ENCODE results near the gene IL17B. TPM values are rescaled to one million over a fixed set of nuclear protein-coding genes. Genes with fewer than 3 reads are reported as not detected.

Gene IL17B
- total RNA-seq, 1 experiment from 2014 or later, result not detected

DNA sequence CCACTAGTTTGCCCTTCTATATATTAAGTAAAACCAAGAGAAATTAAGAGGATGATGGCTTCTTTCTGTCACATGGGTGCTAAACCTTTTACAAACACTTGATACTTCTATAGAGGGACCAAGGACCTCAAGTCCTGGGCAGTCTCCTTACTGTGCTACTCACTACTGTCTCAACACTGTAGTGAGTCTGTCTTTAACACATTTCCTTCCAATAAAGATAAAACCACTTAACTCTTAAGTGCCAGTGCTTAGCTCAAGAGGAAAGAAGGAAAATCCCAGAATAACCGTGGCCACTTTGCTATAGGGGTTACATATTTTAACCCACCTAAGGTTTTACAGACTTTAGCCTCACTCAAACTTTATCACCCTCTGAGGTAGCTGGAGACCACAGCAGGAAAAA lies 38.2 kb downstream of the IL17B start:
- Histone ChIP-seq H3K23me2 (ENCODE audit: insufficient read length, low read depth, low read length, poor library complexity, severe bottlenecking) (peaks cover 7% of the 10 kb centered on the region), H4K20me1 (ENCODE audit: control insufficient read depth, insufficient read depth, insufficient read length) (no peaks in the 10 kb centered on the region), H2BK20ac (ENCODE audit: low read depth, low read length, poor library complexity, severe bottlenecking) (no peak overlapping the region), H4K8ac (replicated peaks; ENCODE audit: insufficient read length, low read depth, low read length) (no peak overlapping the region), H2BK5ac (ENCODE audit: insufficient read length, low read length) (no peak overlapping the region), H3T11ph (ENCODE audit: low read length) (no peak overlapping the region), H3K23ac (ENCODE audit: insufficient read length, low read depth, low read length) (no peak overlapping the region), H3K27me3 (ENCODE audit: insufficient read depth, low read length) (no peaks in the 10 kb centered on the region), H3K4ac (ENCODE audit: low read depth, low read length) (no peak overlapping the region), H4K5ac (ENCODE audit: insufficient read length, low read depth, low read length) (no peak overlapping the region), H3K9ac (ENCODE audit: extremely low read depth, insufficient read length, low read length) (no peak overlapping the region), H2BK120ac (ENCODE audit: low read depth, low read length, poor library complexity, severe bottlenecking) (no peak overlapping the region), H3K27ac (ENCODE audit: insufficient read length, low read depth, low read length) (no peak overlapping the region), H2AK5ac (ENCODE audit: insufficient read length, low read length) (no peak overlapping the region), H2BK12ac (ENCODE audit: insufficient read length, low read depth, low read length) (no peak overlapping the region), H2AFZ (ENCODE audit: low read length) (no peak overlapping the region), H4K91ac (ENCODE audit: insufficient read length, low read depth, low read length) (no peak overlapping the region), H3K14ac (ENCODE audit: insufficient read depth, low read length) (no peak overlapping the region), H3K9me3 (ENCODE audit: control insufficient read depth, low read depth, low read length) (no peaks in the 10 kb centered on the region), H3K56ac (ENCODE audit: insufficient read length, low read depth, low read length) (no peak overlapping the region), H3K79me1 (ENCODE audit: insufficient read depth, low read depth, low read length, poor library complexity, severe bottlenecking) (no peaks in the 10 kb centered on the region), H3K18ac (ENCODE audit: insufficient read length, low read depth, low read length) (no peak overlapping the region), H3K4me2 (ENCODE audit: insufficient read depth, insufficient read length, low read length) (no peak overlapping the region), H3K4me1 (ENCODE audit: insufficient read depth, low read length) (no peaks in the 10 kb centered on the region), H2BK15ac (ENCODE audit: low read depth, low read length) (no peak overlapping the region), H3K79me2 (ENCODE audit: insufficient read depth, low read length) (no peaks in the 10 kb centered on the region)
- TF ChIP-seq, protein P1, sequence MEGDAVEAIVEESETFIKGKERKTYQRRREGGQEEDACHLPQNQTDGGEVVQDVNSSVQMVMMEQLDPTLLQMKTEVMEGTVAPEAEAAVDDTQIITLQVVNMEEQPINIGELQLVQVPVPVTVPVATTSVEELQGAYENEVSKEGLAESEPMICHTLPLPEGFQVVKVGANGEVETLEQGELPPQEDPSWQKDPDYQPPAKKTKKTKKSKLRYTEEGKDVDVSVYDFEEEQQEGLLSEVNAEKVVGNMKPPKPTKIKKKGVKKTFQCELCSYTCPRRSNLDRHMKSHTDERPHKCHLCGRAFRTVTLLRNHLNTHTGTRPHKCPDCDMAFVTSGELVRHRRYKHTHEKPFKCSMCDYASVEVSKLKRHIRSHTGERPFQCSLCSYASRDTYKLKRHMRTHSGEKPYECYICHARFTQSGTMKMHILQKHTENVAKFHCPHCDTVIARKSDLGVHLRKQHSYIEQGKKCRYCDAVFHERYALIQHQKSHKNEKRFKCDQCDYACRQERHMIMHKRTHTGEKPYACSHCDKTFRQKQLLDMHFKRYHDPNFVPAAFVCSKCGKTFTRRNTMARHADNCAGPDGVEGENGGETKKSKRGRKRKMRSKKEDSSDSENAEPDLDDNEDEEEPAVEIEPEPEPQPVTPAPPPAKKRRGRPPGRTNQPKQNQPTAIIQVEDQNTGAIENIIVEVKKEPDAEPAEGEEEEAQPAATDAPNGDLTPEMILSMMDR (conservative IDR thresholded peaks at IDR 0.05), result no peak
- Mint-ChIP-seq H3K4me1 (peaks cover 3 to 6% of the 10 kb centered on the region in 2 experiments), H3K4me3 (no peak overlapping the region), H3K27me3 (ENCODE audit: low read depth) (peaks cover 11% of the 10 kb centered on the region), H3K9me3 (no peaks in the 10 kb centered on the region), H3K36me3 (ENCODE audit: insufficient read depth in 1 of 3, low read depth in 3 of 3) (no peaks in the 10 kb centered on the region), H3K27ac (no peak overlapping the region)
- no peak for DNase-seq
- no CpG with 5 or more reads among the region's 1 CpG for WGBS (ENCODE audit: extremely low coverage, insufficient read length, low lambda C conversion rate)

All from H9 (cell line).